Activated naive CD4-positive, alpha-beta T cell treated with anti-CD3 and anti-CD28 coated beads for 36 hours (primary cell): ENCODE data around the gene MYO10. TPM values are rescaled to one million over a fixed set of nuclear protein-coding genes. Genes with fewer than 3 reads are reported as not detected.

Source experiments
- CTCF ChIA-PET: fragments of 350-600 bp; sonication (Branson Sonifier 250); formaldehyde crosslinking; loops from one replicate; lab custom pipeline; 2021; ENCODE audit warnings: antibody characterized with exemption; lab: Charles Lee
- DNase-seq: peaks from one replicate; pipeline ENCODE4 v3.0.0-alpha.2; 2020
- H3K27ac Mint-ChIP-seq: one replicate; pipeline ENCODE4 v1.8.0; 2021; ENCODE audit warnings: mild to moderate bottlenecking, mixed read lengths
- H3K27me3 Mint-ChIP-seq: one replicate; pipeline ENCODE4 v1.8.0; 2021; ENCODE audit warnings: low read depth, mixed read lengths
- H3K36me3 Mint-ChIP-seq: one replicate; pipeline ENCODE4 v1.8.0; 2021; ENCODE audit warnings: low read depth, mixed read lengths
- H3K4me1 Mint-ChIP-seq: one replicate; pipeline ENCODE4 v1.8.0; 2021; ENCODE audit warnings: low read depth, mixed read lengths
- H3K4me3 Mint-ChIP-seq: one replicate; pipeline ENCODE4 v1.8.0; 2021; ENCODE audit warnings: mild to moderate bottlenecking, moderate library complexity, mixed read lengths
- H3K9me3 Mint-ChIP-seq: one replicate; pipeline ENCODE4 v1.8.0; 2021; ENCODE audit warnings: mixed read lengths
- intact Hi-C: fragments of 100-400 bp; cut with micrococcal nuclease; formaldehyde crosslinking; loops from one replicate; pipeline ENCODE4 v1.15.1; 2023
- total RNA-seq, 2 experiments: library from RNA; stranded (reverse); gene quantifications; one replicate each; pipeline ENCODE4 v1.2.3, GENCODE V29; 2021

MYO10 gene
- total RNA-seq, 2 experiments from 2014 or later, result 0.05 to 0.27 TPM

DNA sequence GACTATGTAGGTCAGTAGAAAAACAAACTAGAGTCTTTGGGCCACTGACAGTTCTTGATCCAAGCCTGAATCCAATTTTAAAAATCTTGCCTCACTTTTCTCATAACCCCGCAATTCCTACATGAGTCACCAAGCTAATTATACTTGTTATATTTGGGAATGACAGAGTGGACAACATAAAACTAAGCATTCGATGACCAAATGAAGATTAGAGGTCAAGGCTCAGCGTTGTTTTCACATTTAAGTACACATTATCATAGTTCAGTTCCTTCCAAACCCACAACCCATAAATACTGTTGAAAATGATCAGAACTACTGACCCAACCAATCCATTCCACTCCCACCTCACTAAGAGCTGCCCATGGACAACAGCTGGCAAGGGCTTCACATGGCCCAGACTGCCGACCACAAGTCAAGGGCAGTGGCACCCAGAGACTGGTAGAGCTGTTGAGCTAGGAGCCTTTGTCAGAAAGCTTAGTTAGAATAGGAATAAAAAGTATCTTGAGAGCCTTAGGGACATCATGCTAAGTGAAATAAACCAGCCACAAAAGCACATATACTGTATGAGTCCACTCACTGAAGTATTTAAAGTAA lies 64.2 kb downstream of the MYO10 start:
- Mint-ChIP-seq H3K27me3 (no peaks in the 10 kb centered on the region), H3K36me3 (no peaks in the 10 kb centered on the region), H3K27ac (peak overlapping the region; percentile 50), H3K9me3 (peaks cover 10% of the 10 kb centered on the region), H3K4me3 (no peak overlapping the region), H3K4me1 (no peaks in the 10 kb centered on the region)
- CTCF ChIA-PET, result no interaction called here
- no peak for DNase-seq
- intact Hi-C loops, result no loop called here

- intact Hi-C loops, result no loop called here
- Mint-ChIP-seq H3K36me3 (no peaks in the 10 kb centered on the region), H3K27ac (no peak overlapping the region), H3K4me1 (no peaks in the 10 kb centered on the region), H3K9me3 (peaks cover 10% of the 10 kb centered on the region), H3K27me3 (no peaks in the 10 kb centered on the region), H3K4me3 (no peak overlapping the region)
- CTCF ChIA-PET, result no interaction called here
- DNase-seq, result no peak
Observed at GRCh38 chr5:16870878-16871277, 65.2 kb downstream of the MYO10 start.

GRCh38 chr5:16869821-16870796 lies 66.0 kb downstream of the MYO10 start:
- Mint-ChIP-seq H3K27me3 (no peaks in the 10 kb centered on the region), H3K27ac (no peak overlapping the region), H3K36me3 (no peaks in the 10 kb centered on the region), H3K4me3 (no peak overlapping the region), H3K4me1 (no peaks in the 10 kb centered on the region), H3K9me3 (peaks cover 10% of the 10 kb centered on the region)
- CTCF ChIA-PET, result no interaction called here
- intact Hi-C loops, result no loop called here
- no peak for DNase-seq

DNA sequence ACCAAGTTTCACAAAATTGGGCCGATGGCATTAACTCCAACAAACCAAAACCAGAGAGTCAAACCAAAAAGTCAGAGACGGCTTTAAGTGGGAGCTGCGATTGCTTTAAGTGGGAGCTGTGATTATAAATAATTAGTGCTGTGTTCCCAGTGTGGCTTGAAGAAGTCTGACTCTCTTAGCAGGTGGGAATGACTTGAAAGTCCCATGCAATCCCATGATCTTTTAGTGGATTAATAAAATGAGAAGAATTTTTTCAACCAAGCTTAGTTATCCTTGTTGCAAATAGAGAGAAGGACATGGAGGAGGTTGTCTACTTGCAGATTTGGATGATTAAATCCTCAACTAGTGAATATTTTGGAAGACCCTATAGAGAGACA lies 68.5 kb downstream of the MYO10 start:
- H3K4me3 Mint-ChIP-seq, result no peak overlapping the region
- DNase-seq, result no peak
- intact Hi-C loops, result no loop called here
- no peak overlapping the region for H3K27ac Mint-ChIP-seq
- H3K27me3 Mint-ChIP-seq, result no peaks in the 10 kb centered on the region
- no peaks in the 10 kb centered on the region for H3K36me3 Mint-ChIP-seq
- CTCF ChIA-PET, result no interaction called here
- H3K9me3 Mint-ChIP-seq, result peaks cover 5% of the 10 kb centered on the region
- H3K4me1 Mint-ChIP-seq, result no peaks in the 10 kb centered on the region

- H3K4me1 Mint-ChIP-seq, result no peaks in the 10 kb centered on the region
- H3K27ac Mint-ChIP-seq, result no peak overlapping the region
- H3K9me3 Mint-ChIP-seq, result peaks cover 3% of the 10 kb centered on the region
- DNase-seq, result no peak
- intact Hi-C loops, result no loop called here
- no peaks in the 10 kb centered on the region for H3K27me3 Mint-ChIP-seq
- CTCF ChIA-PET, result no interaction called here
- no peaks in the 10 kb centered on the region for H3K36me3 Mint-ChIP-seq
- H3K4me3 Mint-ChIP-seq, result no peak overlapping the region
Observed at GRCh38 chr5:16866795-16867576, 69.1 kb downstream of the MYO10 start.

DNA sequence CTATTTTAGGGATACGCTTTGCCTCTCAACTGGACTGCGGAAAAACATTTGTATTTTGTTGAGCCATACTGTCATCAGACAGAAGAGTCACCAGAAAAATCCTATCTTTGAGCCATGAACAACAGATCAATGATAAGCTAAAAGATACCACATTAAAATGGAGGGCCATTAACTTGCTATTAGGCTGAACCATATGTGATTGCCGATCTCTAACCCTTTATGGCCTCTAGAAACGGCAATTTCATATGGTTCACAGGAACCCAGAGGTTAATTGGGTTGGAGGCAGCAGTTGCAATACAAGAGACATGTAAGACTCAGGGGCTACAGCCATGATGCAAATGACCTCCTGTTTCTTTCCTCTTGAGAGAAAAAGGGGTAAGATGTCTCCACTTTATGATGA lies 69.8 kb downstream of the MYO10 start:
- DNase-seq, result no peak
- no peak overlapping the region for H3K27ac Mint-ChIP-seq
- intact Hi-C loops, result no loop called here
- no peaks in the 10 kb centered on the region for H3K36me3 Mint-ChIP-seq
- H3K27me3 Mint-ChIP-seq, result no peaks in the 10 kb centered on the region
- H3K4me1 Mint-ChIP-seq, result no peaks in the 10 kb centered on the region
- no peaks in the 10 kb centered on the region for H3K9me3 Mint-ChIP-seq
- no peak overlapping the region for H3K4me3 Mint-ChIP-seq
- CTCF ChIA-PET, result interaction anchor here (0.6 kb wide), 1 partner anchor 38 kb away, joined by 3 read pairs; no protein-coding TSS in a partner anchor

- no peaks in the 10 kb centered on the region for H3K4me1 Mint-ChIP-seq
- no peak overlapping the region for H3K4me3 Mint-ChIP-seq
- H3K36me3 Mint-ChIP-seq, result no peaks in the 10 kb centered on the region
- H3K27me3 Mint-ChIP-seq, result no peaks in the 10 kb centered on the region
- intact Hi-C loops, result no loop called here
- DNase-seq, result no peak
- H3K9me3 Mint-ChIP-seq, result no peaks in the 10 kb centered on the region
- H3K27ac Mint-ChIP-seq, result no peak overlapping the region
- CTCF ChIA-PET, result no interaction called here
Observed at GRCh38 chr5:16865151-16865550, 70.9 kb downstream of the MYO10 start.

- no peaks in the 10 kb centered on the region for H3K27me3 Mint-ChIP-seq
- no peak for DNase-seq
- no peaks in the 10 kb centered on the region for H3K9me3 Mint-ChIP-seq
- CTCF ChIA-PET, result no interaction called here
- intact Hi-C loops, result no loop called here
- no peaks in the 10 kb centered on the region for H3K36me3 Mint-ChIP-seq
- no peak overlapping the region for H3K4me3 Mint-ChIP-seq
- no peaks in the 10 kb centered on the region for H3K4me1 Mint-ChIP-seq
- no peak overlapping the region for H3K27ac Mint-ChIP-seq
Observed at GRCh38 chr5:16864631-16865131, 71.4 kb downstream of the MYO10 start.

- H3K4me1 Mint-ChIP-seq, result no peaks in the 10 kb centered on the region
- no peak for DNase-seq
- H3K9me3 Mint-ChIP-seq, result no peaks in the 10 kb centered on the region
- H3K36me3 Mint-ChIP-seq, result no peaks in the 10 kb centered on the region
- H3K27ac Mint-ChIP-seq, result no peak overlapping the region
- no peaks in the 10 kb centered on the region for H3K27me3 Mint-ChIP-seq
- no peak overlapping the region for H3K4me3 Mint-ChIP-seq
- CTCF ChIA-PET, result no interaction called here
- intact Hi-C loops, result no loop called here
Observed at GRCh38 chr5:16863469-16863946, 72.6 kb downstream of the MYO10 start.

DNA sequence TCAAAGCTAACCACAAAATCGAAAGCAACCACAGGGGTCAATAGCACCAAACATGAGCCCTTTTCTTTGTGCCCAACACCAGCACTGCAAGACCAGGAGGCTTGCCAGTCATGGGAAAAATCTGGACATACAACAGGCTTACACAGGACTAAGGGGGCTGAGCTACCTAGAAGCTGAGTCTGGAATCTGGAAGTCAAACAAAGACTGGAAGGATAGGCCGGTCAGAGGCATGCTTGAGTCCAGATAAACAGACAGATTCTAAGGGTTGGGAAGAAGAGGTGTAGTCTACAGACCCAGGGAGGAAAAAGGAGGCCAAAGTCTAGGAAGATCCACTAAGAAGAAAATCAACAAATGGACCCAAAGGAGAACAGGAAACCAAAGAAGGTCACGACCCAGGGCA lies 73.3 kb downstream of the MYO10 start:
- Mint-ChIP-seq H3K4me3 (no peak overlapping the region), H3K9me3 (no peaks in the 10 kb centered on the region), H3K27ac (no peak overlapping the region), H3K4me1 (no peaks in the 10 kb centered on the region), H3K27me3 (no peaks in the 10 kb centered on the region), H3K36me3 (no peaks in the 10 kb centered on the region)
- intact Hi-C loops, result no loop called here
- DNase-seq, result no peak
- CTCF ChIA-PET, result interaction anchor here (0.8 kb wide), 1 partner anchor 328 kb away, joined by 3 read pairs; no protein-coding TSS in a partner anchor

- no peak for DNase-seq
- no peaks in the 10 kb centered on the region for H3K4me1 Mint-ChIP-seq
- no peaks in the 10 kb centered on the region for H3K27me3 Mint-ChIP-seq
- H3K4me3 Mint-ChIP-seq, result no peak overlapping the region
- H3K9me3 Mint-ChIP-seq, result no peaks in the 10 kb centered on the region
- CTCF ChIA-PET, result interaction anchor here (0.7 kb wide), 1 partner anchor 27 kb away, joined by 4 read pairs; no protein-coding TSS in a partner anchor
- intact Hi-C loops, result no loop called here
- no peaks in the 10 kb centered on the region for H3K36me3 Mint-ChIP-seq
- no peak overlapping the region for H3K27ac Mint-ChIP-seq
Observed at GRCh38 chr5:16859346-16859745, 76.7 kb downstream of the MYO10 start.

DNA sequence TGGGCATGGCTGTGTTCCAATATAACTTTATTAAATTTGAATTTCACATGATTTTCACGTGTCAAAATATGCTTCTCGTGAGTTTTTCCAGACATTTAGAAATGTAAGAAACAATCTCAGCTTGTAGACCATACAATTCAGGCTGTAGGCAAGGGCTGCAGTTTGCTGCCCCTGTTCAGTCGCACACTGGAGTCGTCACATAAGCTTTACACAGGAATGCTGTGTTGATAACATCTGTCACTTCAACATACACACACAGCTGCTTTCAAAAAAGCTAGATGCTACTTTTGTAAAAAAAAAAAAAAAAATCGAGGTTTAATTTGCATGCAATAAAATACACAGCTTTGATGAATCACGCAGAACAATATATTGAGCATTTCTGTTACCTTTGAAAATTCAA lies 77.9 kb downstream of the MYO10 start:
- intact Hi-C loops, result no loop called here
- no peak for DNase-seq
- H3K9me3 Mint-ChIP-seq, result no peaks in the 10 kb centered on the region
- H3K4me3 Mint-ChIP-seq, result no peak overlapping the region
- H3K36me3 Mint-ChIP-seq, result no peaks in the 10 kb centered on the region
- H3K27ac Mint-ChIP-seq, result no peak overlapping the region
- CTCF ChIA-PET, result interaction anchor here (0.6 kb wide), 1 partner anchor 105 kb away, joined by 3 read pairs; no protein-coding TSS in a partner anchor
- no peaks in the 10 kb centered on the region for H3K27me3 Mint-ChIP-seq
- no peaks in the 10 kb centered on the region for H3K4me1 Mint-ChIP-seq
